ENCODE measurements around the gene DVL1. TPM values are rescaled to one million over a fixed set of nuclear protein-coding genes. Genes with fewer than 3 reads are reported as not detected.
"Not testable (repeated sequence)": the region's sequence is repeated elsewhere in the genome, so short reads cannot be mapped to it uniquely, and the experiment has no call there.

The DVL1 gene
- total RNA-seq, 2 experiments from 2014 or later: 37.6 to 38.6 TPM

GRCh38 chr1:1371746-1372711, 22.8 kb upstream of the DVL1 start:
- no peak overlapping the region for H3K27ac Mint-ChIP-seq
- no peaks in the 10 kb centered on the region for H3K27me3 Mint-ChIP-seq
- CTCF ChIA-PET: interaction anchor here (0.7 to 2.8 kb wide), 21 partner anchors 9 to 405 kb away, joined by 3 to 21 read pairs (median 5); partner anchors contain the start of gene CCNL2

GRCh38 chr1:1371364-1371745, 22.1 kb upstream of the DVL1 start:
- peaks cover 18% of the 10 kb centered on the region for H3K4me1 Mint-ChIP-seq (ENCODE audit: low read depth)
- DNase-seq: peak; percentile 62
- no peaks in the 10 kb centered on the region for H3K9me3 Mint-ChIP-seq
- POLR2A ChIA-PET: interaction anchor here (1.3 kb wide), 1 partner anchor 28 kb away, joined by 3 read pairs; the partner anchor contains the start of gene CCNL2
- no peak overlapping the region for H3K4me3 Mint-ChIP-seq
- H3K27me3 Mint-ChIP-seq: no peaks in the 10 kb centered on the region
- intact Hi-C loops (cut with micrococcal nuclease): loop anchor here (10.0 kb wide), 1 partner anchor 337 kb away; no protein-coding TSS in a partner anchor
- peak overlapping the region; percentile 33 for H3K27ac Mint-ChIP-seq
- peaks cover 6% of the 10 kb centered on the region for H3K36me3 Mint-ChIP-seq
- CTCF ChIA-PET: interaction anchor here (0.7 to 2.8 kb wide), 19 partner anchors 9 to 404 kb away, joined by 3 to 21 read pairs (median 4); partner anchors contain the start of gene CCNL2

More at GRCh38 chr1:1371746-1372711, 22.8 kb upstream of the DVL1 start:
- H3K36me3 Mint-ChIP-seq: peaks cover 6% of the 10 kb centered on the region
- POLR2A ChIA-PET: interaction anchor here (1.3 kb wide), 1 partner anchor 27 kb away, joined by 3 read pairs; the partner anchor contains the start of gene CCNL2
- no peaks in the 10 kb centered on the region for H3K9me3 Mint-ChIP-seq
- peak; percentile 88 for DNase-seq
- intact Hi-C loops (cut with micrococcal nuclease): loop anchor here (10.0 kb wide), 1 partner anchor 337 kb away; no protein-coding TSS in a partner anchor
- H3K4me3 Mint-ChIP-seq: peak overlapping the region; percentile 32
- H3K4me1 Mint-ChIP-seq (ENCODE audit: low read depth): peaks cover 18% of the 10 kb centered on the region

- no peak overlapping the region for H3K27ac Mint-ChIP-seq
- peaks cover 18% of the 10 kb centered on the region for H3K4me1 Mint-ChIP-seq (ENCODE audit: low read depth)
- no peak for DNase-seq
- no peaks in the 10 kb centered on the region for H3K27me3 Mint-ChIP-seq
- CTCF ChIA-PET: interaction anchor here (0.8 to 2.8 kb wide), 10 partner anchors 21 to 338 kb away, joined by 3 to 21 read pairs (median 5); partner anchors contain the start of gene CCNL2
- intact Hi-C loops (cut with micrococcal nuclease): loop anchor here (10.0 kb wide), 1 partner anchor 336 kb away; no protein-coding TSS in a partner anchor
- no peak overlapping the region for H3K4me3 Mint-ChIP-seq
- POLR2A ChIA-PET: no interaction called here
- H3K9me3 Mint-ChIP-seq: no peaks in the 10 kb centered on the region
- H3K36me3 Mint-ChIP-seq: peaks cover 6% of the 10 kb centered on the region
These were observed 21.6 kb upstream of the DVL1 start for GRCh38 chr1:1370771-1371300.

- DNase-seq, H3K9me3 Mint-ChIP-seq, H3K4me3 Mint-ChIP-seq, H3K36me3 Mint-ChIP-seq, H3K27ac Mint-ChIP-seq, H3K27me3 Mint-ChIP-seq, POLR2A ChIA-PET: not testable (repeated sequence)
- CTCF ChIA-PET: interaction anchor here (0.8 to 2.8 kb wide), 4 partner anchors 22 to 135 kb away, joined by 4 to 21 read pairs (median 9); partner anchors contain the start of gene CCNL2
- intact Hi-C loops (cut with micrococcal nuclease): loop anchor here (10.0 kb wide), 1 partner anchor 335 kb away; no protein-coding TSS in a partner anchor
- peaks cover 15% of the 10 kb centered on the region for H3K4me1 Mint-ChIP-seq (ENCODE audit: low read depth)
These were observed 20.9 kb upstream of the DVL1 start for GRCh38 chr1:1370094-1370493.

GRCh38 chr1:1367315-1367714, 18.1 kb upstream of the DVL1 start:
- no peak overlapping the region for H3K27ac Mint-ChIP-seq
- no peak overlapping the region for H3K4me3 Mint-ChIP-seq
- no peaks in the 10 kb centered on the region for H3K27me3 Mint-ChIP-seq
- CTCF ChIA-PET: no interaction called here
- intact Hi-C loops (cut with micrococcal nuclease): no loop called here
- H3K36me3 Mint-ChIP-seq: no peaks in the 10 kb centered on the region
- peaks cover 5% of the 10 kb centered on the region for H3K4me1 Mint-ChIP-seq (ENCODE audit: low read depth)
- POLR2A ChIA-PET: no interaction called here
- DNase-seq: no peak
- H3K9me3 Mint-ChIP-seq: no peaks in the 10 kb centered on the region

- H3K4me3 Mint-ChIP-seq: no peak overlapping the region
- peaks cover 2% of the 10 kb centered on the region for H3K4me1 Mint-ChIP-seq (ENCODE audit: low read depth)
- CTCF ChIA-PET: no interaction called here
- no peak for DNase-seq
- intact Hi-C loops (cut with micrococcal nuclease): no loop called here
- no peaks in the 10 kb centered on the region for H3K9me3 Mint-ChIP-seq
- H3K36me3 Mint-ChIP-seq: no peaks in the 10 kb centered on the region
- H3K27me3 Mint-ChIP-seq: no peaks in the 10 kb centered on the region
- no peak overlapping the region for H3K27ac Mint-ChIP-seq
- POLR2A ChIA-PET: no interaction called here
These were observed 17.5 kb upstream of the DVL1 start for GRCh38 chr1:1366699-1367066.

GRCh38 chr1:1365875-1366698, 16.9 kb upstream of the DVL1 start:
- H3K27me3 Mint-ChIP-seq: no peaks in the 10 kb centered on the region
- no peaks in the 10 kb centered on the region for H3K4me1 Mint-ChIP-seq (ENCODE audit: low read depth)
- no peak for DNase-seq
- ChIA-PET CTCF (no interaction called here), POLR2A (no interaction called here)
- no peak overlapping the region for H3K4me3 Mint-ChIP-seq
- no peaks in the 10 kb centered on the region for H3K9me3 Mint-ChIP-seq
- H3K27ac Mint-ChIP-seq: no peak overlapping the region
- no peaks in the 10 kb centered on the region for H3K36me3 Mint-ChIP-seq
- intact Hi-C loops (cut with micrococcal nuclease): no loop called here

- intact Hi-C loops (cut with micrococcal nuclease): no loop called here
- H3K27ac Mint-ChIP-seq: no peak overlapping the region
- H3K4me1 Mint-ChIP-seq (ENCODE audit: low read depth): peaks cover 2% of the 10 kb centered on the region
- ChIA-PET CTCF (no interaction called here), POLR2A (no interaction called here)
- no peaks in the 10 kb centered on the region for H3K9me3 Mint-ChIP-seq
- DNase-seq: no peak
- no peaks in the 10 kb centered on the region for H3K36me3 Mint-ChIP-seq
- no peak overlapping the region for H3K4me3 Mint-ChIP-seq
- no peaks in the 10 kb centered on the region for H3K27me3 Mint-ChIP-seq
These were observed 15.0 kb upstream of the DVL1 start for GRCh38 chr1:1364266-1364665.

- H3K36me3 Mint-ChIP-seq: no peaks in the 10 kb centered on the region
- intact Hi-C loops (cut with micrococcal nuclease): no loop called here
- H3K27me3 Mint-ChIP-seq: peaks cover 6% of the 10 kb centered on the region
- H3K9me3 Mint-ChIP-seq: no peaks in the 10 kb centered on the region
- POLR2A ChIA-PET: no interaction called here
- H3K4me3 Mint-ChIP-seq: no peak overlapping the region
- peaks cover 4% of the 10 kb centered on the region for H3K4me1 Mint-ChIP-seq (ENCODE audit: low read depth)
- DNase-seq: no peak
- CTCF ChIA-PET: interaction anchor here (1.1 kb wide), 1 partner anchor 10 kb away, joined by 4 read pairs; no protein-coding TSS in a partner anchor
- H3K27ac Mint-ChIP-seq: no peak overlapping the region
These were observed 12.8 kb upstream of the DVL1 start for GRCh38 chr1:1361982-1362423.

- POLR2A ChIA-PET: no interaction called here
- intact Hi-C loops (cut with micrococcal nuclease): no loop called here
- H3K4me1 Mint-ChIP-seq (ENCODE audit: low read depth): peaks cover 4% of the 10 kb centered on the region
These were observed 12.2 kb upstream of the DVL1 start for GRCh38 chr1:1361233-1361981.

GRCh38 chr1:1360506-1361169, 11.4 kb upstream of the DVL1 start:
- no peaks in the 10 kb centered on the region for H3K9me3 Mint-ChIP-seq
- H3K27me3 Mint-ChIP-seq: peaks cover 6% of the 10 kb centered on the region
- no peaks in the 10 kb centered on the region for H3K36me3 Mint-ChIP-seq
- peaks cover 4% of the 10 kb centered on the region for H3K4me1 Mint-ChIP-seq (ENCODE audit: low read depth)
- no peak overlapping the region for H3K4me3 Mint-ChIP-seq
- no peak for DNase-seq
- ChIA-PET POLR2A (no interaction called here), CTCF (no interaction called here)
- H3K27ac Mint-ChIP-seq: no peak overlapping the region
- intact Hi-C loops (cut with micrococcal nuclease): no loop called here

More at GRCh38 chr1:1361233-1361981, 12.2 kb upstream of the DVL1 start:
- Mint-ChIP-seq H3K27me3 (peaks cover 6% of the 10 kb centered on the region), H3K4me3 (no peak overlapping the region), H3K27ac (no peak overlapping the region), H3K36me3 (no peaks in the 10 kb centered on the region), H3K9me3 (no peaks in the 10 kb centered on the region)
- no peak for DNase-seq
- CTCF ChIA-PET: no interaction called here
